MV-4-11 (cell line): ENCODE measurements around the gene TOP3B.
"Not testable (repeated sequence)": the region's sequence is repeated elsewhere in the genome, so short reads cannot be mapped to it uniquely, and the experiment has no call there.

ENCODE experiments used
- DNase-seq: peaks from one replicate; lab custom pipeline; 2025; lab: John Stamatoyannopoulos, UW

The TOP3B gene

GRCh38 chr22:21943571-21944448, 38.8 kb downstream of the TOP3B start:
- DNase-seq = peak; percentile 0

GRCh38 chr22:21942407-21943343, 39.9 kb downstream of the TOP3B start:
- peak; percentile 69 for DNase-seq

GRCh38 chr22:21941921-21942320, 40.7 kb downstream of the TOP3B start:
- no peak for DNase-seq

- DNase-seq = peak; percentile 53
Measured at GRCh38 chr22:21940521-21940920, 42.1 kb downstream of the TOP3B start.

- not testable (repeated sequence) for DNase-seq
Measured at GRCh38 chr22:21939935-21940334, 42.7 kb downstream of the TOP3B start.

- peak; percentile 71 for DNase-seq
Measured at GRCh38 chr22:21939461-21939913, 43.1 kb downstream of the TOP3B start.

GRCh38 chr22:21938906-21939305, 43.7 kb downstream of the TOP3B start:
- no peak for DNase-seq

- DNase-seq = peak; percentile 94
Measured at GRCh38 chr22:21938071-21938822, 44.3 kb downstream of the TOP3B start.

- no peak for DNase-seq
Measured at GRCh38 chr22:21937821-21938070, 44.8 kb downstream of the TOP3B start.

- DNase-seq = peak; percentile 73
Measured at GRCh38 chr22:21937041-21937820, 45.4 kb downstream of the TOP3B start.

GRCh38 chr22:21936151-21936775, 46.3 kb downstream of the TOP3B start:
- peak; percentile 98 for DNase-seq

GRCh38 chr22:21933910-21934309, 48.7 kb downstream of the TOP3B start:
- no peak for DNase-seq

GRCh38 chr22:21933413-21933812, 49.2 kb downstream of the TOP3B start:
- no peak for DNase-seq

GRCh38 chr22:21932347-21932746, 50.2 kb downstream of the TOP3B start:
- no peak for DNase-seq

GRCh38 chr22:21931056-21931455, 51.5 kb downstream of the TOP3B start:
- DNase-seq = no peak

GRCh38 chr22:21929253-21929652, 53.3 kb downstream of the TOP3B start:
- no peak for DNase-seq

GRCh38 chr22:21928048-21928447, 54.5 kb downstream of the TOP3B start:
- DNase-seq = no peak

- no peak for DNase-seq
Measured at GRCh38 chr22:21927174-21927823, 55.3 kb downstream of the TOP3B start.

- no peak for DNase-seq
Measured at GRCh38 chr22:21926728-21927127, 55.9 kb downstream of the TOP3B start.

- no peak for DNase-seq
Measured at GRCh38 chr22:21923163-21923561, 59.4 kb downstream of the TOP3B start.
